ENCODE results near the gene AMMECR1. TPM values are rescaled to one million over a fixed set of nuclear protein-coding genes. Genes with fewer than 3 reads are reported as not detected.
"Not testable (repeated sequence)": the region's sequence is repeated elsewhere in the genome, so short reads cannot be mapped to it uniquely, and the experiment has no call there.

AMMECR1 gene
- 8.3 and 10.5 TPM in 2 replicates for total RNA-seq (2014; rRNA removed; shearing (Covaris generic))

DNA sequence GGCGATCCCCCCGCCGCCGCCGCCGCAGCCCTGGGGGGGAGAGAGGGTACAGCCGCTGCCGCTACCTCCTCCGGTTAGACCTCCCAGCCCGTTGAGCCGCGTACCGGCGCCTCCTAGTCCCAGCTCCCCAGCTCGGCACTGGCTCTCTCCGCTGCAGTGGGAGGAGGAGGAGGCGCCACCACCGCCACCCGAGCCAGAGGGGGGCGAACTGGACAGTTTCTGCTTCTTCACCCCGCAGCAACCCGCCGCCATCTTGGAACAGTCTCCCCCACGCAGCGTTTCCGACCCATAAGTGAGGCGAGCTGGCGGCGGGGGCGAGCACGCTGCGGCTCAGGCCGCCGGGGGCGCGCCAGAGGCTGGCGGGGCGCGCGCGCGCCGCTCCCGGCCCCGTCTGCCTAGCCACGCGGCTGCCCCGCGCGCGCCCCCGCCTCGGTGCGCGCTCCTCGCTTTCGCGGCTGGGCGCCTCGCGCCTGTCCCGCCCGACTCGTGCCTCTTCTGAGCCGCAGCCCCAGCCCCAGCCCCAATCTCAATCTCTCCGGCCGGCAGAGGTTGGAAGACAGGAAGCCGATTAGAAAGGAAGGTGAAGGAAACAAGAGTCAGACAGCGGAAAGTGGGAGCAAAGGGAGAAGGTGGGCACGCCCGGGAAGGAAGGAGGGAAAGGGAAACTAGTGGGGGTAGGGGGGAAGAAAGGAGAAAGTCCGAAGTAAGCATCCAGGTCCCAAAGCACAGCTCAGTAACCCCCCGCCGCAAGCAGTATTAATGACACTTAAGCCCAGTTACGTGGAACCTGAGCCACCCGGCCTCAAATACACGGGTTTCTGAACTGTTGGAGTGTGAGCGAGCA lies at the start of gene AMMECR1:
AMMECR1 (minus strand) TSS at position 266 of the 844 bp plus-strand sequence; CDS start at position 252, 14 bp downstream.
- peak; percentile 75 for DNase-seq (ENCODE audit: low read depth)

DNA sequence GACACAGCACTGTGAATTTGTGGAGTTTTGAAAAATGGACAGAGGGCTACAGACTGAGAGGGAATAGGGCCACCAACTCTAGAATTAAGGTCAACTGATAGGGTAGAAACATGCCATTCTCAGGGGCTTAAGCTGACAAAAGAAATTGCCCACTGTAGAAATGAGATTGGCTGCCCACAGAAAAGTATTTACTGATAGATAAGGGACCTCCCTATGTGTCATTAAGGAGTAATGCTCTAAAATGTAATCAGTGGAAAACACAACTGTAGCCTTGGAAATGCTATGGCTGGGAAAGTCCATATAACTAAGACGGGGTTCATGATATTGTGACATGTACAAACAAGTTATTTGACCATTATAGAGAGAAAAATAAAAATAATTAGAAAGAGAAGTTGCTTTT lies 45.4 kb upstream of the AMMECR1 start:
- no peak for DNase-seq (ENCODE audit: low read depth)

DNA sequence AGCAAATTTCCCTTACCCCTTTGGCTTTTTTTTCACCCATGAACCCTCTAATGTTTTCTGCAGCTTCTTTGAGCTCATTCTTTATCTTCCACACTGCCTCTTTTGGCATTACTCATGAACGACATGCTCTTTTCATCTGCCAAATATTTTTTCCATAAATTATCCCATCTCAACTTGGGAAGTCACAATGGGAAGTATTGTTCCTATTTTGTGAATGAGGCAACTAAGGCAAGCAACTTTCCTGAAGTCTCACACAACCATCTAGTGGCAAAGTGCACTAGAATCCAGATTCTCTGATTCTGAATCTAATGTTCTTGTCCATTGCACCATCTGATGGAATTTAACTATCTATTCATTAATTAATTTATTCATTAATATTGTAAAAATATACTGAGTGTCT lies 41.4 kb upstream of the AMMECR1 start:
- peak; percentile 10 for DNase-seq (ENCODE audit: low read depth)

DNA sequence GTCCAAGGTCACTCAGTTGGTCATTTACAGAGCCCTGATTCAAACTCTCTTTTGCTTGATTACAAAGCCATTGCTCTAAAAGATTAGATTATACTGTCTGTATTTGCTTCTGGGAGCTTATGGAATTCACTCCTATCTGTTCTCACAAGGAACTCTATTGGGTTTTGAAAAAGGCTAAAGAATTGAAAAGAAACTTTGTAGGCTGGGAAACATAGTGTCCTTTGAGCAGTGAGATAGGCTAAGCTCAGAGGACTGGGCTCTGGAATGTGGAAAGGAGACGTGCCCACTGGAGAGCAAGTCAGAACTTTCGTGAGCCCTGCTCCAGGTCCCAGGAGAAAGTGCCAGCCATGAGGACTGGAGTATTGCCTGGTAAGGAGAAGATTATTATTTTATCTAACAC lies 40.7 kb upstream of the AMMECR1 start, which contains the start of gene RTL9:
RTL9 (plus strand) TSS at position 301 of the 400 bp plus-strand sequence. CDS start 91,770 bp downstream, outside the sequence.
- no peak for DNase-seq (ENCODE audit: low read depth)

DNA sequence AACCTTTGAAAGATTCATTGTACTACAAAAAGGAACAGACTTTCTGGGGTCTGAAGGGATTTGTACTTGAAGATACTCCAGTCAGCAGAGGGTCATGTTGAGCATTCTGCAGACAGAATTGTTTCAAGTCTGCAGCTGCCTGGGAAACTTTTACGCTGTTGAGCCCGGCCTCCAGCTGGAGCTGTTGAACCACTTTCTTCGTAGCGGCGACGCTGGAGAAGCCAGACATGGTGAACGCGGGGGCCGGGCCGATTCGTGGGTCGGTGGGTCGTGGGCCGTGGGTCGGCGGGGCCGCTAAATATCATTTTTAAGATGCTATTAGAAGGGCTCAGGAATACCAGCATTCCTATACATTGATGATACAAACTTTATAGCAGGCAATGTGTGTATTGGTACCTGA lies 28.8 kb upstream of the AMMECR1 start:
- peak; percentile 28 for DNase-seq (ENCODE audit: low read depth)

DNA sequence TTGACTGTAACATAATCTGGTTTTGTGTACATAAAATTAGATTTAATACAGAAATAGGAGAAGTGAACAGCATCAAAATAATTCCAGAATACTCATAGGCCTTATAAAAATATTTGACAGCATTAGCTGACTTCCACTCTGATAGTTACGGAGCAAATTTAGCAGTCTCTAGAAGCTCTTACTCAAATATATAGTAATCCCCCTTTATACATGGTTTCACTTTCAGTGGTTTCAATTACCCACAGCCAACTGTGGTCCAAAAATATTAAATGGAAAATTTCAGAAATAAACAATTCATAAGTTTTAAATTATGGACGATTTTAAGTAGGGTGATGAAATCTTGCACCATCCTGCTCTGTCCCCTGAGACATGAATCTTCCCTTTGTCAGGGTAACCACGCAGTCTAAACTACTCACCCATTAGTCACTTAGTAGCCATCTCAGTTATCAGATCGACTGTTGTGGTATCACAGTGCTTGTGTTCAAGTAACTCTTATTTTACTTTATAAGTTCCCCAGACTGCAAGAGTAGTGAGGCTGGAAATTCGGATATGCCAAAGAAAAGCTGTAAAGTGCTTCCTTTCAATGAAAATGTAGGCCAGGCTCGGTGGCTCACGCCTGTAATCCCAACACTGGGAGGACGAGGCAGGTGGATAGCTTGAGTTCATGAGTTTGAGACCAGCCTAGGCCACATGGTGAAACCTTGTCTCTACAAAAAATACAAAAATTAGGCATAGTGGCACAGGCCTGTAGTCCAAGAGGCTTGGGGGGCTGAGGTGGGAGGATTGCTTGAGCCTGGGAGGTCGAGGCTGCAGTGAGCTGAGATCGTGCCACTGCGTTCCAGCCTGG lies 23.5 kb upstream of the AMMECR1 start:
- peak; percentile 74 for DNase-seq (ENCODE audit: low read depth)

DNA sequence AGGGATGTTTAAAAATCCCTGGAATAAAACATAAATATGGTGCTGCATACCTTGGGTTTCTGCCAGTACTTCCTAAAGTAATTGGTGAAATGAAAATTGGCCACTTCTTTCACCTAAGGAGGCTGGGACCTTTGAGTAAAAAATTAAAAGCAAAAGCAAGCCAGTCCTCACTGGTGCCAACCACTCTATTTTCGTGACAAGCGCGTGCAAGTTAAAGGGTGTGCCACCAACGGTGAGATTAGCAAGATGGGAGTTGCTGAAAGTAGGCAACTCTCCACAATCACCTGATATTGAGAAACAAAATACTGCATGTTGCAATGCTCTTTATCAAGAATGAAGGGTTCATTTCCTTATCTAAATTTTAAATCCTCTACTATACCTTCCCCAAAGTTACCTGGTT lies 21.1 kb upstream of the AMMECR1 start:
- no peak for DNase-seq (ENCODE audit: low read depth)

DNA sequence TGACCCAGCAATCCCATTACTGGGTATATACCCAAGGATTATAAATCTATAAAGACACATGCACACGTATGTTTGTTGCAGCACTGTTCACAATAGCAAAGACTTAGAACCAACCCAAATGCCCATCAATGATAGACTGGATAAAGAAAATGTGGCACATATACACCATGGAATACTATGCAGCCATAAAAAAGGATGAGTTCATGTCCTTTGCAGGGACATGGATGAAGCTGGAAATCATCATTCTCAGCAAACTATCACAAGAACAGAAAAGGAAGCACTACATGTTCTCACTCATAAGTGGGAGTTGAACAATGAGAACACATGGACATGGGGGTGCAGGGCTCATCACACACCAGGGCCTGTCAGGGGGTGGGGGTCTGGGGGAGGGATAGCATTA lies 15.6 kb upstream of the AMMECR1 start:
- DNase-seq (ENCODE audit: low read depth), result not testable (repeated sequence)

DNA sequence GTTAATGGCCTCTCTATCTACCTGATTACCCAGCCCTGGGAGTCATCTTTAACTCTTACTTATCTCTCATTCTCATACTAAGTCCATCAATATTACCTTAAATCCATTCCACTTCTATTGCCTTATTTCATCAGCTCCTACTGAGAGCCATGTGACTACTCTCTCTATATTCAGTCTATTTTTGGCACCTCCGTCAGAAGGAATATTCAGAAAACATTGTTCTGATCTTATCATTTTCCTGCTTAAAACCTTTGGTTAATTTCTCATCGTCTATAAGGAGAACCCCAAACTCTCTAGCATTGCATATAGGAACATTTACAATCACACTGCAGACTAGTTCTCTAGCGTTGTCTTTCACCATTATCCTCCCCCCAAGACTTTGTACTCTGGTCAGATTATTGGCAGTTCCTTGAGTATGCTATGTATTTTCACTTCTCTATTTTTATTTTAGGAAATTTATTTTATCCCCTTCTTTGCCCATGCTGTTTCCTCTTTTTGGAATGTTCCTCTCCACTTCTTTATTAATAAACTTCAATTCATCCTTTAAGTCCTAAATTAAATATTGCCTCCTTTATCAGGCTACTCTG lies 13.7 kb upstream of the AMMECR1 start:
- no peak for DNase-seq (ENCODE audit: low read depth)

DNA sequence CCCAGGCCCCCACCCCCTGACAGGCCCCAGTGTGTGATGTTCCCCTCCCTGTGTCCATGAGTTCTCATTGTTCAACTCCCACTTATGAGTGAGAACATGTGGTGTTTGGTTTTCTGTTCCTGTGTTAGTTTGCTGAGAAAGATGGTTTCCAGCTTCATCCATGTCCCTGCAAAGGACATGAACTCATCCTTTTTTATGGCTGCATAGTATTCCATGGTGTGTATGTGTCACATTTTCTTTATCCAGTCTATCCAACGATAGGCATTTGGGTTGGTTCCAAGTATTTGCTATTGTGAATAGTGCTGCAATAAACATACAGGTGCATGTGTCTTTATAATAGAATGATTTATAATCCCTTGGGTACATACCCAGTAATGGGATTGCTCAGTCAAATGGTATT lies 10.7 kb upstream of the AMMECR1 start:
- DNase-seq (ENCODE audit: low read depth), result not testable (repeated sequence)

DNA sequence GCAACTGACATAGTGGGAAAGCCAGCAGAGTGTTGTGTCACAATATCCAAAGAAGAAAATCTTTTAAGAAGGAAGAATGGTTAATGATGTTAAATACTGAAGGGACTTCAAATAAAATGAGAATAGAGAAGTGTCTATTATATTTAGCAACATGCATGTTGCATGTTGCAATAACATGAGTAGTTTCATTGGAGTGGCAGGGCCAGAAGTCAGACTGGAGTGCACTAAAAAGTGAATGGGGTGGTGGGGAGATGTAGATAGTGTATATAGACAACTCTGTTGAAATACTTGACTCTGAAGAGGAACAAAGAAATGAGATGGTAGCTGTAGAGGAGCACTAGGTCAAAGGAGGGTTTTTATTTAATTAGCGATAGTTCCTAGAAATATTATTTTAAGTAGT lies 9.5 kb upstream of the AMMECR1 start:
- DNase-seq (ENCODE audit: low read depth), result no peak

DNA sequence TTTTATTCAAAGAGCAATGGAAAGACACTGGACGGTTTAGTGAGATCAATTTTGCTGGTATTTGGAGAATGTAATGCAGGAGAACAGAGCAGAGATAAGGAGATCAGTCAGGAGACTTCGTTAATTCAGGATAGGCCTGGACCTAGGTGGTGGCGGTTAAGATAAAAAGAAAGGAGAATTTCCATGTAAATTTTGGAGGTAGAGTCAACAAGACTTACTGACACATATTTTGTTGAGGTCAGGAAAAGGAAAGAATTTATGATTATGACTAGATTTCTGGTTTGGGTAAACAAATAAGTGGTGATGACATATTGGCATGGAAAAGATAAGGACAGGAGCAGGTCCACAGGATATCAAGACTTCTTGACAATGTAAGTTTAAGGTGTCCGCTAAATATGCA lies 8.8 kb upstream of the AMMECR1 start:
- no peak for DNase-seq (ENCODE audit: low read depth)

DNA sequence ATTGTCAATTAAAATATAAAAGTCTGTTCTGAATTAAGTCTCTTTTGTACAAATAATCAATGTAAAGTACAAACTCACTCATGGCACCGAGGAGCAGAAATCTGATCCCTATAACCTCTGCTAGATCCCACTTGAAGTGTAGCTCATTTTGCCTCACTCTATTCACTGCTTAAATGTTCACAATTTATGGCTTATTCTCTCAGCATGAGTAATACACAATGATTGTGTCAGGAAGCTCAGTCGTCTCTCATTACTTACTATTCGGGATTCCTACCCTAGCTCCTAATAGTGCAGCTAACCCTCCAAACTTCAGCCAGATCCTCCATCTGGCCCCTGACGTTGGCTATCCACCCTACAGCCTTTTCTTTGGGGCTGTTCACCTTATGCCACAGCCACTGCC lies 4.7 kb upstream of the AMMECR1 start:
- DNase-seq (ENCODE audit: low read depth), result no peak

DNA sequence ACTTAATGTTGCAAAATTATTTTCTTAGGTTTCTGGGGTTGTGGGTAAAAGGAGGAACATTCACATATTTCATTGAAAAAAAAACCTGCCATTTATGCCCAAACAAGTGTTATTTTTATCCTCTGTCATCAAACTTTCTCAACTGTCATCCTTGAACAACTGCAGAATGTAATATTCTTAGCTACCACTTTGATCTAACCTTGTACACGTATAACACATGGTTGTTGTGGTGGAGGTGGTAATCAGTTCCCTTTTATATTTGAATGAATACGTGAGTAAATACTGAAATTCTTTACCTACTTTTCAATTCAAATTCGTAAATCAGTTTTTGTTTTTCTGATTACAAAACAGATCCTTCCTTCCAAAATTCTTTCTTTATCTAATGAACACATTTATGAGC lies 3.8 kb upstream of the AMMECR1 start:
- DNase-seq (ENCODE audit: low read depth), result no peak

DNA sequence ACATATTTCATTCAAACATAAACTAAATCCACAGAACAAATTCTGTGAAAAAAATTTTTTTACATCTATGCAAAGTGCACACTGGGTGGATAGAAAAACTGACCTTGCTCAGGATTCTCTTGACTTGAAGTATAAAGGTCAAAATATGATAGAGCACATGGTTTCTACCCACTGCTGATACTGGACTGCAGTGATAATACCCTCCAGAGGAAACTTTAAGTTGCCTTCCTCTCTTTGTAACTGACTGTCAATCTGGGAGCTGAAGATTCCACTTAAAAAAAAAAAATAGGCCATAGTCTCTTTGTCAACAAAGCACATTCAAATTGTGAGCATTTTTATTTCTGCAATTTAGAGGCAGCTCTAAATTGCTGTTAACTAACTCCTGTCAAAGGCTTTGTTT lies 3.2 kb upstream of the AMMECR1 start:
- no peak for DNase-seq (ENCODE audit: low read depth)

DNA sequence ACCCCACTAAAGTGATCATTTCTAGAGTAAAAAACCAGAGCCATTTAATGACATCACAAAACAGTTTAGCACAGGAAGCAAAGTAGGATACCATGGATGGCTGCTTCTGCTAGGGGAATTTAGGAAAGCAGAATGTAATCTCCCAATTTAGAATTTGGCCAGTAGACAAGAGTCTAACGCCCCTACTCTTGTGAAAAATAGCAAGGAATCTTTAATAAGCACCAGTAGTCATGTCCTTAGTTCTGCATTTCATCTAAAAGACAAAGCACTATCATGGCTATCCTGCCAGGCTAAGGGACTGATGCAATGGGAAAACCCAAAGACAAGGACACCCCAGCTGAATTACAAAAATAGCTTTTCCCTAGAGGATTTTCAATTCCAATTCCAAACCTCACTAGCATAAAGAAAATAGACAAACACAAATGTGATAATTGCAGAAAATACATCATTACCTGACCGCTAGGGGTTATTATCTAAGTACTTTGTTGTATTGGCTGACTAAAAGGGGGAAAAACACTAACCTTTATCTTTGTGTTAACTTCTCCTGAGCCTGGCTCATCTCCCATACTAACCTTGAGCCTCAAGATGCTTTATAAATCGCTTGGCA lies 2.6 kb upstream of the AMMECR1 start:
- no peak for DNase-seq (ENCODE audit: low read depth)

DNA sequence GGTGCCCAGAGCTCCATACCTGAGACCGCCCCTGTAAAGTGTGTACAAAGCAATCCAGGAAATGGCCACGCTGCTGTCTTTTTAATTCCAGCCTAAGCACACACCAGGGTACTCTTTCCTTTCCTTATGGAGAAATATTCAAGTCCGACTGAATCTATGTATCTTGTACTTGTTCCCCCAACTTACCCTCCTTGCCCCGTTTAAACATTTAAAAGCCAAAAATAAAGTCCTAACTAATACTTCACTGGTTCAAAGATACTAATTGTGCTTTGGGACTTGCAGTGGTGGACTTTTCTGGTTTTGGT lies 731 bp upstream of the AMMECR1 start:
- no peak for DNase-seq (ENCODE audit: low read depth)

DNA sequence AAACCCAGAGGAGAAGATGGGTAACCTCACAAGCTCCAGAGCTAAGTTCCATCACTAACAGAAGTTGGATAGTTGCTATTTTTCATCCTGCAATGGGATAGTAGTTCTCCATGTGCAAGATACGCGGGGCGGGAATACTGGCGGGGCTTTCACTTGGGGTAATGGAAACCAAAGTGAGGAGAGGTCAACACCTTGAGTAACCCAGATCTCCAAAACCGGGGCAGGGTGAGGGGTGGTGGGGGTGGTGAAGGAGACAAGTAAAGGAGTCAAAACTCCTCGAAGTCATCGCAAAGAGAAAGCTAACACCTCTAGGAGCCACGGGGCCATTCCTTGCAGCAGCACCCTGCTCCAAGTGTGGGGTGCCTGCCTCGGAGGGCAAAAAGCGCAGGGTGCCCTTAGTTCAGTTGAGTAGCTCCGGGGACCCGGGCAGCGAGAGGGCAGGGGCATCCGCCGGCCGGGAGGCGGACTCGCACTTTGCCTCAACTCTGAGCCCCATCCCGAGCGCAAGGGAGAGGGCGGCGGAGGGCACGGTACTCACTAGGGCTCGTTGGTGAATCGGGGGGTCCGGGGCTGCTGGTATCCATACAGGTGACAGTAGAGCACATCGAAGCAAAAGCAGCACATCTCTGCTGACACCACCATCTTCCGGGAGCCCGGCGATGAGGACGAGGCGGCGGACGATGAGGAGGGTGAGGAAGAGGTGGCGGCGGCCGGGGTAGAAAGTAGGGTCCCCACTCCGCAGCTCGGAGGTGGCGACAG lies 645 bp downstream of the AMMECR1 start:
- DNase-seq (ENCODE audit: low read depth), result no peak

DNA sequence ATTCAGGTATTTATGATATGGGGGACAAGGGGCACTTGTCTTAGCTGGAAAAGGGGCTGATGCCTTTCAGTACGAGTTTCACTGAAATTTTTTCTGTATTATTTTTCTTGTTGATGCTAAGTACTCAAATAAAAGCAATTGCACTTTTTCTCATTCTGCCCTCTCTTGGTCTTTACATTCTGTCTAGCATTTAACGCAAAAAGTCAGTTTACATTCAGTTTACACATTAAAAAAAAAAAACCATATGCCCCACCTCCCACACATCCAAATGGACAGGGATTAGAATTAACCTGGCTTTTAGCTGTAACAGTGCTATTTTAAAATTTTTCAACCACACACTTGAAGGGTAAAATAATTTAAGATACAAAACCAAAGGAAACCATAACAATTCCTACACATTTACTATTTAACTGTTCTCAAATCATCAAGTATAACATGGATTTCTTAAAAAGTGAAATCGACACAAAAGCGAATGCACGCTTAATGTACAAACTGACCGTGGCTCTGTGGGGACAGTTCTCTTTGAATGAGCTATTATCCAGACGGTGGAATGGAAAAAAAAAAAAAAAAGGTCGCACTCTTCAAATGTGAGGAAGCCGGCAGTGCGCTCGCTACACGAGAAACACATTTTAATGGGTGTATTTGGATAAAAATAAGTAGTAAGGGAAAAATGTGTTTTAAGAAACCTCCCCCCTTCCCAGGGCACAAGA lies 1.4 kb downstream of the AMMECR1 start:
- peak; percentile 13 for DNase-seq (ENCODE audit: low read depth)

DNA sequence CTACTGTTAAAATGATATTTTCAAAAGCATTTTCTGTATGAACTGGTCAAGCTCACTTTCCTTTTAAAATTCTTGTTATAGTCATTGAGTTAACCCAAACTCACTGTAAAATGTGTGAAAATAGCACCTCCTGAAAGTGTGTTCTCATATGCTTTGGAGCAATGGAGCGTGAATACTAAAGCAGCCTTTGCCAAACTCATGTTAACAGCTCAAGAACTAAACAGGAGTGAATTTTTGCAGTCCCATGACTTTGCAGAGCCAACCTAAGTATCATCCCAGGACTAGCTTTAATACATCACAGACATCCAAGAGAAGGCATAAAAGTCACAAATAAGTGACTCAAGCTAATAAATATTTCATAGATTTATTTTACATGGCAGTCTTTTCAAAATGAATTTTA lies 2.3 kb downstream of the AMMECR1 start:
- DNase-seq (ENCODE audit: low read depth), result no peak
